ENCODE data around the gene CTDSP2.
"Not testable (repeated sequence)": the region's sequence is repeated elsewhere in the genome, so short reads cannot be mapped to it uniquely, and the experiment has no call there.

The CTDSP2 gene

GRCh38 chr12:57881475-57881874 is 34.9 kb upstream of the CTDSP2 start:
- peak; percentile 23 for DNase-seq (ENCODE audit: low read depth)

- DNase-seq (ENCODE audit: low read depth) = peak; percentile 88
These were observed 34.5 kb upstream of the CTDSP2 start for GRCh38 chr12:57881035-57881434.

- no peak for DNase-seq (ENCODE audit: low read depth)
These were observed 31.3 kb upstream of the CTDSP2 start for GRCh38 chr12:57877876-57878275.

- peak; percentile 46 for DNase-seq (ENCODE audit: low read depth)
These were observed 29.4 kb upstream of the CTDSP2 start for GRCh38 chr12:57875753-57876547.

- DNase-seq (ENCODE audit: low read depth) = no peak
These were observed 27.9 kb upstream of the CTDSP2 start for GRCh38 chr12:57874166-57875108.

- DNase-seq (ENCODE audit: low read depth) = no peak
These were observed 25.8 kb upstream of the CTDSP2 start for GRCh38 chr12:57872362-57872761.

GRCh38 chr12:57869927-57870318 is 23.4 kb upstream of the CTDSP2 start:
- no peak for DNase-seq (ENCODE audit: low read depth)

- no peak for DNase-seq (ENCODE audit: low read depth)
These were observed 22.9 kb upstream of the CTDSP2 start for GRCh38 chr12:57869298-57869926.

GRCh38 chr12:57868851-57869268 is 22.3 kb upstream of the CTDSP2 start:
- DNase-seq (ENCODE audit: low read depth) = peak; percentile 26

GRCh38 chr12:57868221-57868620 is 21.7 kb upstream of the CTDSP2 start:
- peak; percentile 64 for DNase-seq (ENCODE audit: low read depth)

GRCh38 chr12:57866308-57867019 is 19.9 kb upstream of the CTDSP2 start:
- no peak for DNase-seq (ENCODE audit: low read depth)

- peak; percentile 81 for DNase-seq (ENCODE audit: low read depth)
These were observed 18.7 kb upstream of the CTDSP2 start for GRCh38 chr12:57865084-57865751.

GRCh38 chr12:57864442-57865083 is 18.0 kb upstream of the CTDSP2 start:
- DNase-seq (ENCODE audit: low read depth) = peak; percentile 66

GRCh38 chr12:57863676-57864075 is 17.1 kb upstream of the CTDSP2 start:
- DNase-seq (ENCODE audit: low read depth) = no peak

- no peak for DNase-seq (ENCODE audit: low read depth)
These were observed 15.4 kb upstream of the CTDSP2 start for GRCh38 chr12:57861967-57862366.

- DNase-seq (ENCODE audit: low read depth) = not testable (repeated sequence)
These were observed 14.4 kb upstream of the CTDSP2 start for GRCh38 chr12:57860883-57861282.

- no peak for DNase-seq (ENCODE audit: low read depth)
These were observed 12.6 kb upstream of the CTDSP2 start for GRCh38 chr12:57859121-57859520.

GRCh38 chr12:57858123-57858522 is 11.6 kb upstream of the CTDSP2 start:
- not testable (repeated sequence) for DNase-seq (ENCODE audit: low read depth)

GRCh38 chr12:57854965-57855364 is 8.4 kb upstream of the CTDSP2 start:
- no peak for DNase-seq (ENCODE audit: low read depth)

GRCh38 chr12:57853864-57854556 is 7.5 kb upstream of the CTDSP2 start:
- DNase-seq (ENCODE audit: low read depth) = peak; percentile 49
